Muscle layer of colon (tissue), 2 donors: ENCODE measurements around the gene TP53TG5.
A peak's percentile ranks its signal among the peaks of the same experiment; 100 is the strongest.

Experiments
- H3K27ac ChIP-seq: one replicate; pipeline ENCODE4 v1.7.0; 2013; ENCODE audit warnings: low read depth, mild to moderate bottlenecking, low read length, moderate library complexity
- H3K27me3 ChIP-seq, 2 donors: one replicate each; pipeline ENCODE4 v1.7.0; 2013; ENCODE audit warnings: low read length in 2 of 2, mild to moderate bottlenecking in 2 of 2; ENCODE audit not compliant: insufficient read depth in 2 of 2, control insufficient read depth in 1 of 2
- H3K36me3 ChIP-seq: one replicate; pipeline ENCODE4 v1.7.0; 2013; ENCODE audit warnings: mild to moderate bottlenecking, low read length; ENCODE audit not compliant: insufficient read depth
- H3K4me1 ChIP-seq: one replicate; pipeline ENCODE4 v1.7.0; 2013; ENCODE audit warnings: mild to moderate bottlenecking, low read length; ENCODE audit not compliant: insufficient read depth
- H3K4me3 ChIP-seq, 2 donors: one replicate each; pipeline ENCODE4 v1.7.0; 2013; ENCODE audit warnings: low read length in 2 of 2, low read depth in 1 of 2, mild to moderate bottlenecking in 1 of 2, moderate library complexity in 1 of 2
- H3K9ac ChIP-seq: one replicate; pipeline ENCODE4 v1.7.0; 2013; ENCODE audit warnings: low read length
- H3K9me3 ChIP-seq: one replicate; pipeline ENCODE4 v1.7.0; 2013; ENCODE audit warnings: mild to moderate bottlenecking, low read length
- donor health status: abdominal sarcoma.
- donor health status: Adenocarcinoma of cecum.

The TP53TG5 gene

GRCh38 chr20:45341939-45342854 is 35.9 kb downstream of the TP53TG5 start:
- H3K27me3 ChIP-seq: no peaks in the 10 kb centered on the region
- peak overlapping the region; percentile 59 for H3K9ac ChIP-seq
- H3K36me3 ChIP-seq: peaks cover 14% of the 10 kb centered on the region
- no peaks in the 10 kb centered on the region for H3K9me3 ChIP-seq
- peak overlapping the region in 1 of 2 donors; percentile 90 for H3K4me3 ChIP-seq
- H3K27ac ChIP-seq: peak overlapping the region; percentile 89
- peaks cover 89% of the 10 kb centered on the region for H3K4me1 ChIP-seq

DNA sequence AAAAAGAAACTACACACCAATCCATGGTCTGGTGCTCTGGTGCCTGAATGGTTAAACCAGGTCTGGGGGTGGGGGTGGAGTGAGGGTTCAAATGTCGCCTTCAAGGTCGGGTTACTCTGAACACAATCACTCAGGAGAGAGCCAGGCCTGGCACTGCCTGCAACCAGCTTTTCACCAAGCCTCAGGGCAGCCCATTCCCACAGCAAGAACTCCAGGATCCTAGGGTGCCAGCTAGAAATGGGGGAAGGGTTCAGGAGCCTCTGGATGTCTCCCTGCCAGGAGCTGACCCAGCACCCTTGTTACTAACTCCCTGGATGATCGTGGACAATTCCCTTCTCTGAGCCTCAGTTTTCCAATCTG is 36.6 kb downstream of the TP53TG5 start:
- Histone ChIP-seq H3K27me3 (no peaks in the 10 kb centered on the region), H3K36me3 (peaks cover 14% of the 10 kb centered on the region), H3K4me3 (peak overlapping the region in 1 of 2 donors; percentile 90), H3K4me1 (peaks cover 94% of the 10 kb centered on the region), H3K9ac (peak overlapping the region; percentile 59), H3K9me3 (no peaks in the 10 kb centered on the region), H3K27ac (peak overlapping the region; percentile 89)

DNA sequence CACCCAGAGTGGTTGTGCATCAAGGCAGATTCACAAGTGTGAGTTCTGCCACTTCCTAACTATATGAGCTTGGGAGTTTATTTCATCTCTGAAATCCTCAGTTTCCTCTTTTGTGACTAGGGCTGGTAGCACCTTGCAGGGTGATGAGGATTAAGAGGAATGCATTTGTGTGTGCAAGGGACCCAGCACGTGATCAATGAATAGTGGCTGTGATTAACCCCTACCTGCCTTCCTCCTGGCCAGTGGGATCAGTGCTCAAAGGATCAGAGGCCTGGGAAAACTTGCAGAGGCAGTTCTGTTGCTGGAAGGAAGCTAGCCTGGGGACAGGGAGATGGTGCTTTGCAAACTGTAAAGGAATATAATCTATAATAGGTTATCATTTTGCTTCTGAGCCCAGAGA is 37.2 kb downstream of the TP53TG5 start:
- H3K27me3 ChIP-seq: no peaks in the 10 kb centered on the region
- H3K9me3 ChIP-seq: no peaks in the 10 kb centered on the region
- peak overlapping the region; percentile 89 for H3K27ac ChIP-seq
- peaks cover 94% of the 10 kb centered on the region for H3K4me1 ChIP-seq
- H3K36me3 ChIP-seq: peaks cover 14% of the 10 kb centered on the region
- H3K9ac ChIP-seq: peak overlapping the region; percentile 59
- no peak overlapping the region for H3K4me3 ChIP-seq

DNA sequence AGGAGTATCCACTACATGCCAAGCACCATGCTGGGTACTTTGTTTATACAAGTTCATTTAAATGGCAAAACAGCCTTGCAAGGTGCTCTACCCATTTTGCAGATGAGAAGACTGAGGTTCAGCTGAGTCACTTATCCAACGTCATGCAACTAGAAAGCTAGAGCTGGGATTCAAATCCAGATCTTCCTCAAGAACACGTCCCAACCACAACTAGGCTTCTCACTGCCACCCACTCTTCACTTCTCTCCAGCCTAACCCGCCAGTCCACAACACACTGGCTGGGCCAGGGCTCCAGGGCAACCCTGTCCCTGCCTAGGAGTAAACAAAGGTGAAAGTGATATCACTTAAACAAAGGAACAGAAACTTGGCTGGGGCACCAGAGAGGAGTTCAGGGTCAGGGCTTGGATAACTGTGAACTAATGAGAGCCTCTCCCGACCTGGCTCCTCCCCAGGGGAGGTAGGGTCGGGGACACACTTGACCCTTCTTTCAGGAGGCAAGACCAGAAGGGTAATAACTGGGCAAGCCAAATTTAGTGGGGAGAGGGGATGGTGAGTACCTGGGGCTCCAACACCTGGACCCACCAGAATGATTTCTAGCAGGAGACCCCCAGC is 37.8 kb downstream of the TP53TG5 start:
- no peak overlapping the region for H3K4me3 ChIP-seq
- no peaks in the 10 kb centered on the region for H3K9me3 ChIP-seq
- peaks cover 89% of the 10 kb centered on the region for H3K4me1 ChIP-seq
- no peak overlapping the region for H3K9ac ChIP-seq
- peaks cover 20% of the 10 kb centered on the region for H3K36me3 ChIP-seq
- H3K27ac ChIP-seq: no peak overlapping the region
- H3K27me3 ChIP-seq: no peaks in the 10 kb centered on the region

DNA sequence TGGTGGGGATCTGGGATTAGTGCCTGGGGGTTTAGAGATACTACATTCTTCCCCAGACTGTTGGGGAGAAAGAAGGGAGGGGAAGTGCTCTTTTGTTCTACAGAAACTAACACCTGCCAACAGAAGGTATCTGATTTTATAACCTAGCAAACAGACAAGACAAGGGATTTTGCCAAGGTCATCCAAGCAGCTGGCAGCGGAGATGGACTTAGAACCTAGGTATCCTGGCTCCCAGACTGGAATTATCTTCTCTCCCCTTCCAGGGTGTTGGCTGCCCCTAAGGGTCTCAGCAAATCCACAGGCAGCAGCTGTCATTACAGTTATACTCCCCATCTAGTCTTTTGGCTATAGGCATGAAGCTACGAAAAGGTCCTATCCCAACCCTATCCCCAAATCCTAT is 38.3 kb downstream of the TP53TG5 start:
- Histone ChIP-seq H3K9ac (no peak overlapping the region), H3K9me3 (no peaks in the 10 kb centered on the region), H3K36me3 (peaks cover 24% of the 10 kb centered on the region), H3K4me3 (no peak overlapping the region), H3K27ac (no peak overlapping the region), H3K27me3 (no peaks in the 10 kb centered on the region), H3K4me1 (peaks cover 84% of the 10 kb centered on the region)

DNA sequence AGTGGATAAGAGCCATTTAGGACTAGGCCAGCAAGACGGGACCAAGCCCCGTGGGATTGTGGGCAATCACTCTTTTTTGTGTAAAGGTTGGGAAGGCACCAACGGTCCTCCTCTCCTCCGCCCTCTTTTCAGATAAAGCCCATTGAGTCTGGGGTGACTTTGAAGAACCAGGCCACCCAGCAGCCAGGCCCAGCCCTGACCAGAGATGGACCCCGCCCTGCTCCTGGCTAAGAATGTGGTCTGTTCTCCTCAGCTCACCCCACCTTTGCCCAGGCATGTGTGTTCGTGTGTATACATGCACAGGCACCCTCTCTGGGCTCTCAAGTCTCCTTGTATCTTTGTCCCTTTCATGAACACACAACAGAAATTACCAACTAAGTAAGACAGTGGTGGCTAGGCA is 39.0 kb downstream of the TP53TG5 start:
- Histone ChIP-seq H3K9ac (no peak overlapping the region), H3K36me3 (peaks cover 24% of the 10 kb centered on the region), H3K4me1 (peaks cover 78% of the 10 kb centered on the region), H3K27me3 (no peaks in the 10 kb centered on the region), H3K27ac (peak overlapping the region; percentile 83), H3K9me3 (no peaks in the 10 kb centered on the region), H3K4me3 (no peak overlapping the region)

DNA sequence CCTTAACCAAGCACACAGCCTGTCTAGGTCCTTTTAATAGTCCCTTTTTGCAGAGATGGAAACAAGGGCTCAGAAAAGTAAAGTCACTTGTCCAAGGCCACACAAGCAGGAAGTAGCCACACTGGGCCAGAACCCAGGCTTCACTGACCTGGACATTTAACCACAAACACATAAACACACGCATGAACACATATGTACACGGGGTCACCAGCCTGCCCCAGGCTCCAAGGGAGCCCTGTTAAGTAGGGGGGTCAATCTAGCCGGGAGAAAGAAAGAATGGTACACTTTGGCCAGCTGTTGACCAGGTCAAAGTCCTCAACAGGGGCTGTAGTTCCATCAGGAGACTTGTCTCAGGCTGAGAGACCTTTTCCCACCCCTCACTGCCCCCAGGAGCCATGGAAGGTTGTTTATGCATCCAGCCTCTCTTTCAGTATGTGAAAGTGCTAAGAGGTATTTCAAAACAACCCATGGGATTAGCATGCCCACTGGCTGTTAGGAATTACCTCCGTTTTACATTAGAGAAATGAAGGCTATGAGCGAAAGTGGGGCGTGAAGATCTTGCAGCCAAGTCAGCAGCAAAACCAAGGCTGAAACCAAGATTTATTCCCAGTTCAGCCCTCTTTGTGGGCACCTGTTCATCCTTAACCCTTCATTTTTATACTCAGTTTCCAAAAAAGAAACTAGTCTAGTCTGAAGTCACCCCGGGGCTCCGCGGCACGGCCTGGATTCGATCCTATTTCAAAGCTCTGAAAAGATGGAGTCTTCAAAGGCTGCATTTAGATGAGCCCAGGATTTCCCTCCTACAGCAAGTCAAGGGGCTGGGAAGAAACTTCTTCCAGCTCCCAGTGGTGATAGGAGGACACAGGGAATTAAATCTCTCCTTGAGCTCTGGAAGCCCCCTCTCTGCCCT is 39.7 kb downstream of the TP53TG5 start:
- Histone ChIP-seq H3K27me3 (no peaks in the 10 kb centered on the region), H3K4me3 (peak overlapping the region in 1 of 2 donors; percentile 39), H3K9me3 (no peaks in the 10 kb centered on the region), H3K27ac (peak overlapping the region; percentile 83), H3K36me3 (peaks cover 24% of the 10 kb centered on the region), H3K4me1 (peaks cover 71% of the 10 kb centered on the region), H3K9ac (peak overlapping the region; percentile 49)

- H3K9me3 ChIP-seq: no peaks in the 10 kb centered on the region
- H3K27ac ChIP-seq: peak overlapping the region; percentile 83
- H3K4me1 ChIP-seq: peaks cover 63% of the 10 kb centered on the region
- peak overlapping the region; percentile 49 for H3K9ac ChIP-seq
- peak overlapping the region in 1 of 2 donors; percentile 39 for H3K4me3 ChIP-seq
- peaks cover 31% of the 10 kb centered on the region for H3K36me3 ChIP-seq
- H3K27me3 ChIP-seq: no peaks in the 10 kb centered on the region
Observed at GRCh38 chr20:45337367-45338120, 40.6 kb downstream of the TP53TG5 start.

- peaks cover 55% of the 10 kb centered on the region for H3K4me1 ChIP-seq
- peak overlapping the region; percentile 83 for H3K27ac ChIP-seq
- no peaks in the 10 kb centered on the region for H3K9me3 ChIP-seq
- peak overlapping the region; percentile 39 for H3K9ac ChIP-seq
- H3K36me3 ChIP-seq: peaks cover 36% of the 10 kb centered on the region
- H3K27me3 ChIP-seq: no peaks in the 10 kb centered on the region
- H3K4me3 ChIP-seq: peak overlapping the region in 1 of 2 donors; percentile 4
Observed at GRCh38 chr20:45336530-45337366, 41.4 kb downstream of the TP53TG5 start.

DNA sequence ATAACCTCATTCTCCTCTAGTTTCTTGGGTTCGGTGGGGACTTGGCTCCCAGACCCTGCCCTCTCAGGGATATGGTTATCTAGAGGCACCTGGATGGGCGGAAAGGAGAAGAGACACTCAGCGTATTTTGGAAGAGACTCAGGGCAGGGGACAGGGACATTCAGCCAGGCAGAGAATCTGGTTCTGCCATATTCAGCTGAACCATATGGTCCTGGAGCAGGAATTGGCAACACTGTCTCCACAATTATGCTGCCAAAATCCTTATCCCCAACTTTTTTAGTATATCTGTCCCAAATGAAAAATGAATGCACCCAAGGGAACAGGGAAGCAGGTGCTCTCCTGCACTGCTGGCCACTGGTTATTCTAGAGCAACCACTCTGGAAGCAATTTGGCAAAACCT is 47.6 kb downstream of the TP53TG5 start:
- H3K9me3 ChIP-seq: no peaks in the 10 kb centered on the region
- no peak overlapping the region for H3K4me3 ChIP-seq
- H3K4me1 ChIP-seq: no peaks in the 10 kb centered on the region
- H3K9ac ChIP-seq: no peak overlapping the region
- no peaks in the 10 kb centered on the region for H3K27me3 ChIP-seq
- peaks cover 72% of the 10 kb centered on the region for H3K36me3 ChIP-seq
- H3K27ac ChIP-seq: no peak overlapping the region
